ENCODE measurements around the gene ZNF775.

GRCh38 chr7:150335108-150335773 is 43.9 kb upstream of the ZNF775 start:
- TF ChIP-seq CTCF (IDR thresholded peaks at IDR 0.05), result no peak
- TF ChIP-seq ZFX (IDR thresholded peaks at IDR 0.05; ENCODE audit: borderline replicate concordance), result no peak

All from 22Rv1 (cell line).